ENCODE data around the gene MIPOL1.

DNA sequence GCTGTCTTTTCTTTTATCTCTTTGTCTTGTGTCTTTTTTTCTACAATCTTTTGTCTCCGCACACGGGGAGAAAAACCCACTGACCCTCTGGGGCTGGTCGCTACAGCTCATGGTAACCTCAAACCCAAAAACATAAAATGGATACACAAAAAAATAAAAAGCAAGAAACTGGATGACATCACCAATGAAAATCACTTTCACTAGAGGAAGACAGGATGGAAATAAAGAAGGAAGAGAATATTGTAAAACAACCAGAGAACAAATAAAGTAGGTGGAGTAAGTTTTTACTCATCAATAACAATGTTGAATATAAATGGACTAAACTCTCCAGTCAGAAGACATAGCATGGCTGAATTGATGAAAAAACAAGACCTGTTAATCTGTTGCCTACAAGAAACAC lies 17.6 kb downstream of the MIPOL1 start:
- TF ChIP-seq JUN (IDR thresholded peaks at IDR 0.05; ENCODE audit: borderline replicate concordance, insufficient read depth, insufficient read length, low read depth) (no peak), POLR2AphosphoS5 (IDR thresholded peaks at IDR 0.05; ENCODE audit: insufficient read depth, low read depth, low read length) (no peak)
- TF ChIP-seq, protein P1, sequence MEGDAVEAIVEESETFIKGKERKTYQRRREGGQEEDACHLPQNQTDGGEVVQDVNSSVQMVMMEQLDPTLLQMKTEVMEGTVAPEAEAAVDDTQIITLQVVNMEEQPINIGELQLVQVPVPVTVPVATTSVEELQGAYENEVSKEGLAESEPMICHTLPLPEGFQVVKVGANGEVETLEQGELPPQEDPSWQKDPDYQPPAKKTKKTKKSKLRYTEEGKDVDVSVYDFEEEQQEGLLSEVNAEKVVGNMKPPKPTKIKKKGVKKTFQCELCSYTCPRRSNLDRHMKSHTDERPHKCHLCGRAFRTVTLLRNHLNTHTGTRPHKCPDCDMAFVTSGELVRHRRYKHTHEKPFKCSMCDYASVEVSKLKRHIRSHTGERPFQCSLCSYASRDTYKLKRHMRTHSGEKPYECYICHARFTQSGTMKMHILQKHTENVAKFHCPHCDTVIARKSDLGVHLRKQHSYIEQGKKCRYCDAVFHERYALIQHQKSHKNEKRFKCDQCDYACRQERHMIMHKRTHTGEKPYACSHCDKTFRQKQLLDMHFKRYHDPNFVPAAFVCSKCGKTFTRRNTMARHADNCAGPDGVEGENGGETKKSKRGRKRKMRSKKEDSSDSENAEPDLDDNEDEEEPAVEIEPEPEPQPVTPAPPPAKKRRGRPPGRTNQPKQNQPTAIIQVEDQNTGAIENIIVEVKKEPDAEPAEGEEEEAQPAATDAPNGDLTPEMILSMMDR (IDR thresholded peaks at IDR 0.05; ENCODE audit: extremely low read depth in 1 of 2, insufficient read depth in 1 of 2, low read depth in 1 of 2, low read length in 2 of 2), result no peak
